ENCODE results near the gene ADM.

DNA sequence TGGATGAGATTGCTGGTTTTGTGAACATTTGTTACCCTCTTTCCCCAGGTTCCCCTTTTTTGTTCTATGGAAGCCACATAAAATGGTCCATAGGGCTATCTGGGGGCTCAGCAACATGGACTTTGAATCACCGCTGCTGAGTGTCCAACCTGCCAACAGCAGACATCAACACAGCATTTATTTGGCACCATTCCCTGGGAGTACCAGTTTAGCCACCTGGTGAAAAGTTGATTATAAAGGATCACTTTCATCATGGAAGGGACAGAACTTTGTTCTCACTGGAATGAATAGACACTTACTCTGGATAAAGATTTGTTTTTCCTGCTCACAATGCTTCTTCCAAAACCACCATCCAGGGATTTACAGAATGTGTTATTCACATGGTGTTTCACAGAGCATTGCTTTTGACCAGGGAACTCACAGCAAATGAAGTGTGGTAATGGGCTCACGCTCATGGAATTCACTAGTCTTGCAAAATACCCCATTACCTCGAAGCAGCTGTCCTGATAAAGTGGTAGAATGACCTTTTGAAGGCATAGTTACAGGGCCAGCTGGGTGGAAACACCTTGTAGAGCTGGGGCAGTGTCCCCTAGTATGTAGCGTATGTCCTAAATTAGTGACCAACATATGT lies 43.9 kb downstream of the ADM start:
- TF ChIP-seq, protein P1, sequence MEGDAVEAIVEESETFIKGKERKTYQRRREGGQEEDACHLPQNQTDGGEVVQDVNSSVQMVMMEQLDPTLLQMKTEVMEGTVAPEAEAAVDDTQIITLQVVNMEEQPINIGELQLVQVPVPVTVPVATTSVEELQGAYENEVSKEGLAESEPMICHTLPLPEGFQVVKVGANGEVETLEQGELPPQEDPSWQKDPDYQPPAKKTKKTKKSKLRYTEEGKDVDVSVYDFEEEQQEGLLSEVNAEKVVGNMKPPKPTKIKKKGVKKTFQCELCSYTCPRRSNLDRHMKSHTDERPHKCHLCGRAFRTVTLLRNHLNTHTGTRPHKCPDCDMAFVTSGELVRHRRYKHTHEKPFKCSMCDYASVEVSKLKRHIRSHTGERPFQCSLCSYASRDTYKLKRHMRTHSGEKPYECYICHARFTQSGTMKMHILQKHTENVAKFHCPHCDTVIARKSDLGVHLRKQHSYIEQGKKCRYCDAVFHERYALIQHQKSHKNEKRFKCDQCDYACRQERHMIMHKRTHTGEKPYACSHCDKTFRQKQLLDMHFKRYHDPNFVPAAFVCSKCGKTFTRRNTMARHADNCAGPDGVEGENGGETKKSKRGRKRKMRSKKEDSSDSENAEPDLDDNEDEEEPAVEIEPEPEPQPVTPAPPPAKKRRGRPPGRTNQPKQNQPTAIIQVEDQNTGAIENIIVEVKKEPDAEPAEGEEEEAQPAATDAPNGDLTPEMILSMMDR (IDR thresholded peaks at IDR 0.05), result no peak
- no peak for TF ChIP-seq POLR2A (IDR thresholded peaks at IDR 0.05)

Measured in thyroid gland (tissue), 4 donors.